Measurements from ENCODE around the gene AIG1.
"Not testable (repeated sequence)": the region's sequence is repeated elsewhere in the genome, so short reads cannot be mapped to it uniquely, and the experiment has no call there.

AIG1 gene

GRCh38 chr6:143241111-143241510 is 180.4 kb downstream of the AIG1 start:
- TF ChIP-seq CTCF (IDR thresholded peaks at IDR 0.05; ENCODE audit: low read depth, low read length, missing control alignments), result no peak
- DNase-seq (ENCODE audit: extremely low read depth, low read depth), result no peak
- H3K4me3 ChIP-seq (replicated peaks; ENCODE audit: low read depth, low read length), result no peak overlapping the region

GRCh38 chr6:143241911-143242310 is 181.2 kb downstream of the AIG1 start:
- no peak overlapping the region for H3K4me3 ChIP-seq (replicated peaks; ENCODE audit: low read depth, low read length)
- no peak for DNase-seq (ENCODE audit: extremely low read depth, low read depth)
- no peak for TF ChIP-seq CTCF (IDR thresholded peaks at IDR 0.05; ENCODE audit: low read depth, low read length, missing control alignments)

GRCh38 chr6:143243786-143244185 is 183.1 kb downstream of the AIG1 start:
- no peak for DNase-seq (ENCODE audit: extremely low read depth, low read depth)
- H3K4me3 ChIP-seq (replicated peaks; ENCODE audit: low read depth, low read length), result no peak overlapping the region
- TF ChIP-seq CTCF (IDR thresholded peaks at IDR 0.05; ENCODE audit: low read depth, low read length, missing control alignments), result no peak

GRCh38 chr6:143245656-143246055 is 185.0 kb downstream of the AIG1 start:
- no peak for TF ChIP-seq CTCF (IDR thresholded peaks at IDR 0.05; ENCODE audit: low read depth, low read length, missing control alignments)
- no peak for DNase-seq (ENCODE audit: extremely low read depth, low read depth)
- no peak overlapping the region for H3K4me3 ChIP-seq (replicated peaks; ENCODE audit: low read depth, low read length)

- DNase-seq (ENCODE audit: extremely low read depth, low read depth); H3K4me3 ChIP-seq (replicated peaks; ENCODE audit: low read depth, low read length): not testable (repeated sequence)
Measured at GRCh38 chr6:143246166-143246775, 185.6 kb downstream of the AIG1 start.

GRCh38 chr6:143247586-143247985 is 186.9 kb downstream of the AIG1 start:
- DNase-seq (ENCODE audit: extremely low read depth, low read depth), result no peak
- H3K4me3 ChIP-seq (replicated peaks; ENCODE audit: low read depth, low read length), result no peak overlapping the region
- TF ChIP-seq CTCF (IDR thresholded peaks at IDR 0.05; ENCODE audit: low read depth, low read length, missing control alignments), result no peak

GRCh38 chr6:143248359-143248758 is 187.7 kb downstream of the AIG1 start:
- no peak overlapping the region for H3K4me3 ChIP-seq (replicated peaks; ENCODE audit: low read depth, low read length)
- no peak for TF ChIP-seq CTCF (IDR thresholded peaks at IDR 0.05; ENCODE audit: low read depth, low read length, missing control alignments)
- no peak for DNase-seq (ENCODE audit: extremely low read depth, low read depth)

Measured in HFF-Myc (cell line).